ENCODE data around the gene MICALL2. TPM values are rescaled to one million over a fixed set of nuclear protein-coding genes. Genes with fewer than 3 reads are reported as not detected.

MICALL2 gene
- polyA plus RNA-seq, 3 donors = 8.2 to 14.9 (median 10.9) TPM

DNA sequence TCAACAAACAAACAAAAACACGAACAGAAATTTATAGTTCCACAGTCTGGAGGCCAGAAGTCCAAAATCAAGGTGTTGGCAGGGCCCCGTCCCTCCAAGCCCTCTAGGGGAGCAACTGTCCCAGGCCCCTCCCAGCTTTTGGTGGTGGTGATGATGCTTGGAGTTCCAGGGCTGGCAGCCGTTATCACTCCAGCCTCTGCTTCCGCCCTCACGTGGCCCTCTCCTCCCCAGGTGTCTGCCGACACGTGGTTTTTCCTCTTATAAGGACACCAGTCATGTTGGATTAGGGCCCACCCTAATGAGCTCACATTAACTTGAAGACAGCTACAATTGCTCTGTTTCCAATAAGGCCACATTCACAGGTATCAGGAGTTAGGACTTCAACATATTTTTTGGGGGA, 49.7 kb downstream of the MICALL2 start:
- no peak for DNase-seq (ENCODE audit: extremely low read depth in 1 of 11, low read depth in 9 of 11, low spot score in 4 of 11)

DNA sequence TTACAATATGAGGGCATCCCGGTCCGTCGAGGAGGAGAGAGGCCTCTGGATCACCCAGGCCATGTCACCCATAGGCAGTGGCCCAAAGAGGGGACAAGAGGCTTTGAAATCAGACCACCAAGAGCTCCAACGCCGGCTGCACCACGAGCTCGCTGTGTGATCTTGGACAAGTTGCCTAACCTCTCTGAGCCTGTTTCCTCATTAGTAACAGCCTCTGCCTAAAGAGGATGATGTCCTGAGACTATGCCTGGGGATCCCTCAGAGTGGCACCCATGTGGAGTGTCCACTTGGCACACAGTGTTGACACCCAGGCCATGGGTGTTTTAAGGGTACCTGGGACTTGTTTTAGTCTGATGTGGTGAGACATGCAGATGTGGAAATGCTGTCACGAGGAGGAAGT, 50.8 kb downstream of the MICALL2 start:
- DNase-seq (ENCODE audit: extremely low read depth in 1 of 11, low read depth in 9 of 11, low spot score in 4 of 11) = no peak

DNA sequence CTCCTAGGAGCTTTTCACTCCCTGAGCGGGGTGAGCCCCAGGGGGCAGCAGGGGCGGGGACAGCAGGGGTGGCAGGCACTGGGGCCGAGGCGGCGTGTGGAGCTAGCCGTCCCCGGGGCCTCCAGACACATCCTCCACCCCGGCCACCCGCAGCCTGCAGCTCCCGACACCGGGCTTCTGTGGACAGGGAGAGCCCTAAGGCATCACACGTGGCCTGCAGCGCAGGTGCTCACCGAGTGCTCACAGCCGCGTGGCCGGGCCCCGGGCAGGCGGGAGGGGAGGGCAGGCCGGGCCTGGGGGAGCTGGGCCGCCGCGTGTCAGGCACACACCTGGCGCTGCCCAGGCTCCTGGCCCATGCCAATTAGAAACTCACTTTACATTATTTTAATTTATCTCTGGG, 51.4 kb downstream of the MICALL2 start:
- no peak for DNase-seq (ENCODE audit: extremely low read depth in 1 of 11, low read depth in 9 of 11, low spot score in 4 of 11)

DNA sequence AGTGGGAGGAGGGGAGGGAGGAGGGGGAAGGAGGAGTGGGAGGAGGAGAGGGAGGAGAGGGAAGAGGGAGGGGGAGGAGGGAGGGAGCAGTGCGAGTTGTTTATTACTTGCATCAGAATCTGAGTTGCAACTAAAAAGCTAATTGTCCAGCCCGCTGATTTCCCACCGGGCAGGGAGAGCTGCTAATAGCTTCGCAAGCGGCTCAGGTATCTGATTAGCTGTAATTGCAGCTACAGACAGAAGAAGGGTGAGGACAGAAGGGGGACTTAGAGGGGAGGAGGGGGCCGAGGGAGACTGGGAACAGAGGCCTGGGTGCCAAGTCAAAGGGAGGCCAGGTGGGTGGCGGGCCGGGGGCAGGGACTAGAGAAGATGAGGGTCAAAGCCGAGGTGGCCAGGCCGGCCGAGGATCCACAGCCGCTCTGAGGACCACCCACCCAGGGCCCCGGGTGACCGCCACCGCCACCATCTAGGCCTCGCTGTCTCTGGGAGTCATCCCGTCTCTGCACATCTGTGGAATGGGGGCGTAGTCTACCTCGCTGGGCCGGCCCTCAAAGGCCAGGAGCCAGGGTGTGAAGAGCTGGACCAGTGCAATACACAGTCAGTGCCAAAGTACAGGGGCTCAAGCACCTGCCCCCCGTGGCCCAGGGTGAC, 54.2 kb downstream of the MICALL2 start:
- DNase-seq (ENCODE audit: extremely low read depth in 1 of 11, low read depth in 9 of 11, low spot score in 4 of 11) = no peak

DNA sequence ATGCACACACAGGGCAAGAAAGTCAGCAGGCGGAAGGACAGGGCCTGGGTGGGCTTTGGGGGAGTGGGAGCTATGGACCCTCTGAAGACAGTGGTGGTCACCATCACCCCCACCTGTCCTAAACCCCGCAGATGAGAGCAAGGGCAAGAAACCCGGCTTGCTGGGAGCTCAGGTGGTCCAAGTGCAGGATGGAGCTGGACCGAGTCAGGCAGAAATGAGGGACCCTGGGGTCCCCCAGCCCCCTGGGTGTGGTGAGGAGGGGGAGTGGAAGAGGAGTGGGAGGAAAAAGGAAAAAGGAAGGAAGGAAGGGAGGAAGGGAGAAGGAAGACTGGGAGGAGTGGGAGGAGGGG, 54.8 kb downstream of the MICALL2 start:
- DNase-seq (ENCODE audit: extremely low read depth in 1 of 11, low read depth in 9 of 11, low spot score in 4 of 11) = no peak

DNA sequence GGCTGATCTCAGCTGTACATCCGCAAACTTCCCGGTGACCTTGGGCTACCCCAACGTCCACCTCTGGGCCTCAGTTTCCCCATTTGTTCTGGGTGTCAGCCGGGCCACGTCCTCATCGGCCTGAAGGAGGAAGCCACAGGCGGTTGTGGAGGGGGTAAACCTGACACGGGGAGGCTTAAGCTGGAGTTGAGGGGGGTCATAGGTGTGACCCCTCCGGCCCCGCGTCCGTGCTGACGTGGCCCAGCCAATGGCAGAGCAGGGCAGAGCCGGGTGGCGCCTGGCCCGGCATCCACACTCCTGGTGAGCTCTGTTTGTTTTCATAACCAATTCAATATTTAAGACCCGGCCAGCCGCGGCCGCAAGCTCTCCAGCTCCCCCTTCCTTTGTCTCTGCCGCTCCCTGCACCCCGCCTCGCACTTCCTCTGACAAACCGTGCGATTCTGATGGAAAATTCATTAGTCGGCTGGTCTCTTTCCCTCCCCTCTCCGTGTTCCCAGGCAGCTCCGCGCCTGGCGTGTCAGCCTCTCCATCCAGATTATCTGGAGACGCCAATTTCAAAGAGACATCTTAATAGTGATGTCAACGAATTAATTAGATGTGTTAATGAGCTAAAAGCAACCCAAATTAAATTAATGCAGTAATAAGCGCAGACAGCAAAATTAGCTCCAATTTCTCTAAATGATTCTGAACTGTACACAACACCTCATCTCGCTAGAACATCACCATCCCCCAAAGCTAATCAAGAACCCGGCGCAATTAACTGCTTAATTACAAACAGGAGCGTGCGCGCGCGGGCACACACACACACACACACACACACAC, 55.4 kb downstream of the MICALL2 start:
- peak in 5 of 11 donors; percentile 46 to 67 (median 57) for DNase-seq (ENCODE audit: extremely low read depth in 1 of 11, low read depth in 9 of 11, low spot score in 4 of 11)

DNA sequence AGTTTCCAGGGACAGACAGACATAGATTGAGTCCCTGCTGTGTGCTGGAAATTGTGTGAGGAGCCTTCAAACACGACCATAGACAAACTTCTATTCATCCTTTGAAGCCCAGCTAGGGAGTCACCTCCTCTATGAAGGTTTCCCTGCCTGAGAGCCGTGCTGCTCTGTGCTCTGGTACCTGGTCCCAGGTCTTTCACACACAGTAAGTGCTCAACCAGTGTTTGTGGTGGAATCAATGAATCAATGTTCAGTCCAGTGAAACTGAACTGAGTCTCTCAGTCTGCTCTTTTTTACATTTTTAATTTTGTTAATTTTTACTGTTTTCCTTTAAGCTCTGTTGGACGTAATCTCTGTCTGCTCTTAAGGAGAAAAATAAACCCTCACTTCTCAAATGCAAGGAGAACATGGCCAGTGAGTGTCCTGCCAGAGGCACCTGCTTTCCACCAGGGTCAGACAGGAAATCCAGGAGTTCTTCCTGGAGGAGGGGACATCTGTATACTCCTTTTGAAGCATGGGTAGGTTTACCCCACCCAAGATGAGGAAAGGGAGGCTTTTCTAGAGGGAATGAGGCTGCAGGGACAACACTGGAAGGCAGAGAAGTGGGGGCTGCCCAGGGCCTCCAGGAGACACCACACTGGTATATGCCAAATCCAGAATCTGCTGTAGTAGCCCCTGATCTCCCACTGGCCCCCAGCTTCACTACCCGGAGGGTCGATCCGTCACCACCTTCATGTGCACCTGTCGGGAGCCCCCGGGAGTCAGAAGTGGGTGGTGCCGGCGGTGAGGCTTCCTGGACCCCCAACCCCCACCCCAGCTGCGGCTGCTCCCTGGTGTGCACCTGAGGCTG, 56.3 kb downstream of the MICALL2 start:
- no peak for DNase-seq (ENCODE audit: extremely low read depth in 1 of 11, low read depth in 9 of 11, low spot score in 4 of 11)

DNA sequence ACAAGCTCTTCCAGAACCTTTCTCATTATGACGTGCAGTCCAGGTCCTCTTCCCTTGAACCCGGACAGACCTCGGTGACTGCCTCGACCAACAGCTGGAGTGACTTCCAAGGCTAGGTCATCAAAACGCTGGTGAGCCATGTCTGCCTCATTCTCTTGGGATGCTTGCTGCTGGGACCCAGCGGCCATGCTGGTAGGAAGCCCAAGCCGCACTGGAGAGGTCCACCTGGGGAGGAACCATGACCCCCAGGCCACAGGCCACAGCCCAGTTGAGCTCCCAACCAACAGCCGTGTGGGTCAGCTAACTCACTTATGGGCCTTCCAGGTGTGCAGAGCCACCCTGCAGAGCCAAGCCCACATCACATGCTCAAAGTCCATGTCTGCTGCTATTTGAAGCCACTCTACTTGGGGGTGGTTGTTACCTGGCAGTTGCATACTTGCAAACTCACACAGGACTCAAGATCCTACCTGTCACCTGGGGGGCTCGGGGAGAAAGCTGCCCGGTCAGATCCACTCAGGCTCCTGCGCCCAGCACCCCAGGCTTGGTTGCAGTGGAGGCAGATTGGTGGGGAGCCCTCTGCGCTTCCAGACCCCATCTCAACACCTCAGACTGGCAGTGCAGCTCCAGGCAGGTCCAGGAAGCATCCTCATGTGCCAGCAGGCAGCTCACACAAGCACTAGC, 57.0 kb downstream of the MICALL2 start:
- DNase-seq (ENCODE audit: extremely low read depth in 1 of 11, low read depth in 9 of 11, low spot score in 4 of 11) = no peak

DNA sequence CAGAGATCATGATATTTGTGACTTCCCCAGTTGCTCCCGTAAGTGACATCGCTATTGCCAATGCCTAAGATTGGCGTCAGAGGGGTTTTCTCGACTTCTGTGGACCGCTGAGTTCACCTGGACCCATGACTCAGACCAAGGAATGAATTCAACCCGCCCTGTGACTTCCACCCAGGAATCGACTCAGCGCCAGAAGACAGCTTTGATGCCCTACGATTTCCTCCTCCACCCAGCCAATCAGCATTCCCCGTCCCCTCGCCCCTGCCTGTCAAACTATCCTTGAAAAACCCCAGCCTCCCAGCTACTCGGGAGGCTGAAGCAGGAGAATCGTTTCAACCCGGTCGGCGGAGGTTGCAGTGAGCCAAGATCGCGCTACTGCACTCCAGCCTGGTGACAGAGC, 58.3 kb downstream of the MICALL2 start:
- DNase-seq (ENCODE audit: extremely low read depth in 1 of 11, low read depth in 9 of 11, low spot score in 4 of 11) = no peak

DNA sequence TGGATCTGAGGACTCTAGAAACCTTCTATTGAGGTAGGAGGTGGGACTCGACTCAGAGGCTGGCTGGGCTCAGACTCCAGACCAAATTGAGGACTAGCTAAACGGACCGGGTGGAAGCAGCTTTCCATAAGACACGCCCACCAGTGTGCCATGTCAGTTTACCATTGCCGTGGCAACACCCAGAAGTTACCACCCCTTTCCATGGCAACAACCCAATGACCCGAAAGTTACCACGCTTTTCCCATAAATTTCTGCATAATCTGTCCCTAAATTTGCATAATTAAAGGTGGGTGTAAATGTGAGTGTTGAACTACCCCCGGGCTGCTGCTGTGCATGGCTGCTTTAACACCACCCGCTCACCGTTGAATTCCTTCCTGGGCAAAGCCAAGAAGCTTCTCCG, 58.9 kb downstream of the MICALL2 start:
- no peak for DNase-seq (ENCODE audit: extremely low read depth in 1 of 11, low read depth in 9 of 11, low spot score in 4 of 11)

DNA sequence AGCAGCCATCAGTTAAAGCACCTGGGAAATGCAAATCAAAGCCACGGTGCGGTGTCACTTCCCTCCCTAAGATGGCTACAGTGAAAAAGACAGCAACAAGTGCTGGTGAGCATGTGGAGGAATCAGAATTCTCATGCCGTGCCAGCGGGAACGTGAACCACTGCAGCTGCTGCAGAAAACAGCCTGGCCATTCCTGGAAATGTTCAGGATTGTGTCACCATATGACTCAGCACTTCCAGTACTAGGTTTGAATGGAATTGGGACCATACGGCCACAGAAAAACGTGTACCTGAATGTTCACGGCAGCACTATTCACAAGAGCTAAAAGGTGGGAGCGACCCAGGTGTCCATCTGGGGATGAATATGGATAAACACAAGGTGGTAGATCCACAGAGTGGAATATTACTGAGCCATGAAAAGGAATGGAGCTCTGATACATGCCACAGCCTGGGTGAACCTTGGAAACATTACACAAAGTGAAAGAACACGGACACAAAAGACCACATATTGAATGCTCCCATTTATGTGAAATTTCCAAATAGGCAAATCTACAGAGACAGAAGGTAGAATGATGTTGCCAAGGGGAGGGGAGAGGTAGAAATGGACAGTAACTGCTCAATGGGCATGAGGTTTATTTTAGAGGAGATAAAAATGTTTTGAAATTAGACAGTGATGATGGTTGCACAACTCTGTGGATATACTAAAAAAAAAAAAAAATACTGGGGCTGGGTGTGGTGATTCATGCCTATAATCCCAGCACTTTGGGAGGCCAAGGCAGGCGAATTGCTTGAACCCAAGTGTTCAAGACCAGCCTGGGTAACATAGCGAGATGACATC, 61.6 kb downstream of the MICALL2 start:
- DNase-seq (ENCODE audit: extremely low read depth in 1 of 11, low read depth in 9 of 11, low spot score in 4 of 11) = no peak

DNA sequence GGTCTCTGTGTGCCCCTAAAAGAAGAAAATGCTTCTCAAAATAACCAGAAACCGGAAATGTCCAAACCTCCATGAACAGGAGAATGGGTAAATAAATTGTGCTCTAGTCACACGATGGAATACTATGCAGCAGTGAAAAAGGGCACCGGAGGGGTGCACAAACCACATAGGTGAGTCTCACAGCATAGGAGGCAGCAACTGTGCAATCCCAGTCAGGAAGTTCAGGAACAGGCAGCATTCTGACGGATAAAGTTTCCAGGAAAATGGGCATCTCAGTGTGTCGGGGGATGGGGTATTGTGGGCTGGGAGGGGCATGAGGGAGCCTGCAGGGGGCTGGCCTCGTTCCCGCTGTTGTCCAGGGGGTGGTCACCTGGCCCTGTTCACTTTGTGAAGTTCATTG, 63.1 kb downstream of the MICALL2 start:
- DNase-seq (ENCODE audit: extremely low read depth in 1 of 11, low read depth in 9 of 11, low spot score in 4 of 11) = no peak

DNA sequence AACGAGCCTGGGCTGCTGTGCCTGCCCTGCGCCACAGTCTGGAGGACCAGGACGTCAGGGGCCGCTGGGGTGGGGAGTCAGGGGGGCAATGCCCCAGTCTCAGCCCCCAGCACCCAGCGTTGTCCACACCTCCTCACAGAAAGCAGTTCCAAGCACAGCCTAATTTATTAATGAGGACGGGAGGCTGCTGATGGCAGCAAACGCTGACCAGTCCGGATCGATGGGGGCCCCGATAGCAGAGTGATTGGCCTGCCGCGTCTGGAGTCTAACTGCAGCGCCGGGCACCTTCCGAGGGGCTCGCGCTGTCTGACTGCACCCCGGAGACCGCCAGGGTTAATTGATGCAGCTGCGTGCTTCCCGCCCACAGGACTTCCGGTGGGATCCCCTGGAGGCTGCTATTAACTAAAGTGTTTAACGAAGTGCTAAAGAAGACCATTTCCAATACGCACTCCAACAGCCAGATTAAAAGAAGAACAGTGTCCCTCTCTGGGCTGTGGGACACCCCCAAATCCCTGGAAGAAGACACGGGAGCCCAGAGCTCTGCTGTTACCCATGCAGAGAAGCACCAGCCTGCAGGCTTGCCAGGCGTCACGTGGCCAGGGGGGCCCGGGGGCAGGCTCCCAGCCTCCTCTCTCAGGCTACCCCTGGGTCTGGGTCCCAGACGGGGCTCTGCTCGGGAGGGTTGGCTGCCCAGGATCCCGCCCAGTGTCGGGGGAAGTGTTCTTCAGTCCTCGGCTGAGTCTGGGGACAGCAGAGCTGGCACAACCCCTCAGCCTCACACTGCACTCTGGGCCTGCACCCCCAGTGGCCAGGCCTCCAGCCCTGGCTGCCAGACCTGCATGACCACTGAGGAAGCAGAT, 63.8 kb downstream of the MICALL2 start:
- no peak for DNase-seq (ENCODE audit: extremely low read depth in 1 of 11, low read depth in 9 of 11, low spot score in 4 of 11)

DNA sequence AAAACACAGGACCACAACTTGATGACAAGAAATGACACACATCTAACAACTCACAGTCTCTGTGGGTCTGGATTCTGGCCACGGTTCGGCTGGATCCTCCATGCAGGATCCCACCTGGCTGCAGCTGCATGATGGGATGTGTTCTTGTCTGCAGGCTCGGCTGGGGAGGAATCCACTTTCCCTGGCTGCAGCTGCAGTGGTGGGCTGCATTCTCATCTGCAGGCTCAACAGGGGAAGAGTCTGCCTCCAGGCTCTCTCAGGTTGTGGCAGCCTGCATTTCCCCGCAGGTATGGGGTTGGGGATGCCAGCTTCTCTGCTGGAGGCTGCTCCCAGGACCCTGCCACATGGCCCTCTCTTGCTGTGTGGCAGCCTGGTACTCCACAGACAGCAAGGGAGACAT, 64.9 kb downstream of the MICALL2 start:
- DNase-seq (ENCODE audit: extremely low read depth in 1 of 11, low read depth in 9 of 11, low spot score in 4 of 11) = no peak

DNA sequence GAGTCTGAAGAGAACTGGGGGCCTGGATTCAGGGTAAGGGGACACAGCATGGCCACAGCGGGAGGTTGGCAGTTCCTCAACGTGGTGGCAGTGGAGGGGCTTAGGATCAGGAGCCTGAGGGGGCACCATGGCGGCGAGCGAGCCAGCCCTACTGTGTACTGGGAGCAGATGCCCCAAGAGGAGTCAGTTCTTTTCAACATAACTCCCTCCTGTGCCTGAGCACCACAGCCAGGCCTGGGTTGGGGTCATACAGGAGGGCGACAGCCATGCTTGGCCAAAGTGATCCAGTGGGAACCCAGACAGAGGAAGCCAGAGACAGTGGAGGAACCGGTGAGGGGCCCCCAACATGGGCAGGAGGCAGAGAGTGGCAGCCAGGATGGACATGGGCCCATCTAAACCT, 65.8 kb downstream of the MICALL2 start:
- no peak for DNase-seq (ENCODE audit: extremely low read depth in 1 of 11, low read depth in 9 of 11, low spot score in 4 of 11)

DNA sequence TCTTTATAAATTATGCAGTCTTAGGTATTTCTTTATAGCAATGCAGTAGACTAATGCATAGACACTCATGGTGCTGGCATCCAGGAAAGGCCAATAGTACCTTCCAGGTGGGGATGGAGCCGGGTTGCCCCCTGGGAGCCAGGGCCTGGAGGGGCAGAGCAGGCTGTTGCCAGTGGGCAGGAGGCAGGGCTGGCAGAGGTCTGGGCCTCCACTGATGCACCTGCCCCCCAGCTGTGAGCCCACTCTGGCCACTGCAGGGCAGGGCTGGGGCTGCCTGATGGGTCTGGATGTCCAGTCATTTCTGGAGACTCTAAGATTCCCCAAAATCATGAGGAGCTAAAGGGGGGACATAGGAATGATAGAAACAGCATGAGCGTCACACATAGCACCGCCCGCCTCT, 66.7 kb downstream of the MICALL2 start:
- DNase-seq (ENCODE audit: extremely low read depth in 1 of 11, low read depth in 9 of 11, low spot score in 4 of 11) = no peak

DNA sequence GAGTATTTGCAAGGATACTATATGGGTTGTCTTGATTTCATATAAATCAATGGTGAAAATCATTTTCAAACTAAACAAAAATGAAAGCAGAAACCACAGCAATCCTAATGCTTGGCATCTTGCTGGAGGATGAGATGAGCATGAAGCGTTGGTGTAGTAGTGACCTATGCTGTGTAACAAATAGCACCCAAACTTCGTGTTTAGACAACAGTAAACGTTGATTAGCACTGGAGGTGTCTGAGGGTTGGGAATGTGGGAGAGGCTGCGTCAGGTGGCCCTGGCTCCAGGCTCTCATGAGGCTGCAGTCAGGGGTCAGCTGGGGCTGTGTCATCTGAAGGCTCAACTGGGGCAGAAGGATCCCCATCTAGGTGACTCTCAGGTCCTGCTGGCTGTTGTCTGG, 67.8 kb downstream of the MICALL2 start:
- DNase-seq (ENCODE audit: extremely low read depth in 1 of 11, low read depth in 9 of 11, low spot score in 4 of 11) = no peak

Data from renal cortex interstitium (tissue), 11 donors.